Cerebellar cortex (tissue), 1 donor: ENCODE results near the gene TRAPPC4.
"Not testable (repeated sequence)": the region's sequence is repeated elsewhere in the genome, so short reads cannot be mapped to it uniquely, and the experiment has no call there.

Source experiments
- DNase-seq: peaks from one replicate; pipeline ENCODE4 v3.0.0-alpha.2; 2015; ENCODE audit warnings: low spot score

TRAPPC4 gene

GRCh38 chr11:119034813-119035212, 16.2 kb downstream of the TRAPPC4 start:
- no peak for DNase-seq

GRCh38 chr11:119038884-119039283, 20.3 kb downstream of the TRAPPC4 start:
- DNase-seq: no peak

GRCh38 chr11:119039471-119039870, 20.9 kb downstream of the TRAPPC4 start:
- DNase-seq: not testable (repeated sequence)

- no peak for DNase-seq
Observed at GRCh38 chr11:119041821-119042514, 23.4 kb downstream of the TRAPPC4 start.

GRCh38 chr11:119042927-119043326, 24.4 kb downstream of the TRAPPC4 start:
- DNase-seq: no peak

- no peak for DNase-seq
Observed at GRCh38 chr11:119044708-119045107, 26.1 kb downstream of the TRAPPC4 start.

- no peak for DNase-seq
Observed at GRCh38 chr11:119046489-119046888, 27.9 kb downstream of the TRAPPC4 start.

- no peak for DNase-seq
Observed at GRCh38 chr11:119047205-119047604, 28.6 kb downstream of the TRAPPC4 start.

GRCh38 chr11:119048644-119049043, 30.1 kb downstream of the TRAPPC4 start:
- DNase-seq: no peak

GRCh38 chr11:119049081-119049480, 30.5 kb downstream of the TRAPPC4 start:
- no peak for DNase-seq

GRCh38 chr11:119051440-119052162, 33.0 kb downstream of the TRAPPC4 start:
- no peak for DNase-seq

- no peak for DNase-seq
Observed at GRCh38 chr11:119052163-119052814, 33.7 kb downstream of the TRAPPC4 start.

- DNase-seq: no peak
Observed at GRCh38 chr11:119054418-119054817, 35.9 kb downstream of the TRAPPC4 start.

GRCh38 chr11:119055901-119056300, 37.3 kb downstream of the TRAPPC4 start:
- DNase-seq: no peak

GRCh38 chr11:119056421-119056999, 37.9 kb downstream of the TRAPPC4 start:
- no peak for DNase-seq

- DNase-seq: peak; percentile 95
Observed at GRCh38 chr11:119057000-119057769, 38.6 kb downstream of the TRAPPC4 start, which contains the start of gene HYOU1. HYOU1 (minus strand) TSS chr11:119057205; CDS start chr11:119056160, 1,045 bp downstream.

- not testable (repeated sequence) for DNase-seq
Observed at GRCh38 chr11:119059128-119059527, 40.6 kb downstream of the TRAPPC4 start.

GRCh38 chr11:119061256-119061655, 42.7 kb downstream of the TRAPPC4 start:
- no peak for DNase-seq

- no peak for DNase-seq
Observed at GRCh38 chr11:119062779-119063178, 44.2 kb downstream of the TRAPPC4 start.

GRCh38 chr11:119065369-119065768, 46.8 kb downstream of the TRAPPC4 start:
- peak; percentile 37 for DNase-seq

GRCh38 chr11:119067371-119068222, 49.0 kb downstream of the TRAPPC4 start, which contains the start of gene VPS11:
VPS11 (plus strand) TSS chr11:119067818; CDS start chr11:119067824, 6 bp downstream.
- peak; percentile 96 for DNase-seq
